GM10847 (cell line): ENCODE data around the gene C3orf20.

Experiments
- POLR2A ChIP-seq: IDR thresholded peaks from 2 replicates; pipeline ENCODE4 v1.6.1; 2011; ENCODE audit not compliant: insufficient read length; ENCODE audit errors: extremely low read depth

Gene C3orf20

GRCh38 chr3:14758959-14759358, 84.0 kb downstream of the C3orf20 start:
- no peak for TF ChIP-seq POLR2A

DNA sequence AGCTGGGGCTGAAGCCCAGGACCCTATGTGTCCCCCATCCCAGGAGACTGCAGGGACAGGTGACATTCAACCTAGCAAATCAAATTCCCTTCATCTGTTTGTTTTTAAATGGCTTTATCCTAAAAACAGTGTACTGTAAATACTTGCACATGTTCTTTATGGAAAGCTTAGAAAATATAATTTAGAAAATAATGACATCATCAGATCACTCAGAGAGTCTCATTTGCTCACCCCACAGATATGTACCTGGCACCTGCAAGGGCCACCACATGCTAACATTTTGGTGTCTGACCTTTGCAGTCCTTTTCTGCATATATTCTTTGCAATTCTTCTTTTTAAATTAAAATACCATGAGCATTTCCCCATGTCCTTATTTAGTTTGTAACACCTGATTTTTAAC, 85.2 kb downstream of the C3orf20 start:
- no peak for TF ChIP-seq POLR2A

GRCh38 chr3:14761121-14761672, 86.3 kb downstream of the C3orf20 start:
- no peak for TF ChIP-seq POLR2A

GRCh38 chr3:14761866-14762265, 86.9 kb downstream of the C3orf20 start:
- TF ChIP-seq POLR2A = no peak

GRCh38 chr3:14762701-14763100, 87.8 kb downstream of the C3orf20 start:
- TF ChIP-seq POLR2A = no peak

DNA sequence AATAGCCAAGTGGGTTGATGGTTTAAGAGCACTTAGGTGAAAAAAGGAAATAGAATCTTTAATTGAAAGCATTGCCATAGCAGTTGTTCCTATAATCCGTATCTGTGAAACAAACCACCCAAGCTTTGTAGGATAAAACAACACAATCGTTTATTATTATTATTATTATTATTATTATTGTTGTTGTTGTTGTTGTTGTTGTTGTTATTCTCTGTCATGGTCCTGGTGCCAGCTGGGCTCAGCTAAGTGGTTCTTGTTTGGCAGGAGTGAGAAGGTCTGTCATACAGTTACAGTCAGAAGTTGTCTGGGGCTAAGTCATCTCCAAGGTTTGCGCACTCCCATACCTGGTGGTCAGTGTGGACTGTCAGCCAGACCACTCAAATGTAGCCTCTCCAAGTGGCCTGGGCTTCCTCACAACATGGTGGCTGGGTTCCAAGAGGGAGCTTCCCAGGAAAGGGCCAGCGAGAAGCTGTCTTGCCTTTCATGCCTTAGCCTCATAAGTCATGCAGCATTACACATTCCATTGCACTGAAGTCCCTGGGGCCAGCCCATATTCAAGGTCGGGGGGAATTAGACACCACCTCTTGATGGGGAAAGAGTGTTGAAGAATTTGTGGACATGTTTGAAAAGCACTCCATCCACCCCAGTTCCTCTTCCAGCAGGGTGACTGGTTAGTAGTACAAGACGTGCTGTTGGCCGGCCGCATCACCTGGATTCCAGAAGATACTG, 89.6 kb downstream of the C3orf20 start:
- no peak for TF ChIP-seq POLR2A

GRCh38 chr3:14765060-14765400, 90.1 kb downstream of the C3orf20 start:
- no peak for TF ChIP-seq POLR2A

GRCh38 chr3:14765576-14766427, 90.9 kb downstream of the C3orf20 start:
- no peak for TF ChIP-seq POLR2A

DNA sequence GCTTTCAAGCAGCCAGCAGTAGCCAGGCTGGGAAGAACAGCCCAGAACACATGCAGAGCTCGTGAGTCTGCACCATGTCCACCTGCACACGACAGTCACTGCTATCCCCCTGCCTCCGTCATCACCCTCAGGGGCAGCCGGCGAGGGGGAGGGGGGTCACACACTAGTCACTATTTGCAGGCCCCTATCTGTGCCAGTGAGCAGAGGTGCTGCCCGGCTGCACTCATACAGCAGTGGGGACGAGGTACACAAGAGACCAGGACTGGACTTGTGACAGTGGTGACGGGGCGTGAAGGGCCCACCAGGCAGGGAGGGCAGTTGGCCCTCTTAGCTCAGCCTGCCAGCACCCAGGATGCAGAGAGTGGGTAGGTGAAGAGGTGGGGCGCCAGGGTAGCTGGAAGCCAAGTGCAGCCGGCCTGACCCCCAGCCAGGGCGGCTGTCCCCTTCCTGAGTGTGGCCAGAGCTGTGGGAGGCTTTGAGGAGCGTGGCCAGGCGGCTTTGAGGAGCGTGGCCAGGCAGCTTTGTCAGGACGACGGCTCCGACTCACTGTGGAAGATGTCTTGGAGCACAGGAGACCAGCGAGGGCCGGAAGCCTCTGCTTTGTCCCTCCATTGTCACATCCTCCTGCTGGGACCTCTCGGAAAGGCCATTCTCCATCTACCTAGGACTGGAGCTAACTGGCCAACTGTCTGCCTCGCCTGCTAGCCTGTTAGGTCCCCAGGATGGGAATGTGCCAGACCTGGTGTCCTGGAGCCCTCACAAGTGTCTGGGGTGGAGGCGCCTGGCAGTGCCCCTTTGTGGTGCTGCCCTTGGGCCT, 91.7 kb downstream of the C3orf20 start:
- TF ChIP-seq POLR2A = no peak

- no peak for TF ChIP-seq POLR2A
Measured at GRCh38 chr3:14767245-14768051, 92.5 kb downstream of the C3orf20 start.

DNA sequence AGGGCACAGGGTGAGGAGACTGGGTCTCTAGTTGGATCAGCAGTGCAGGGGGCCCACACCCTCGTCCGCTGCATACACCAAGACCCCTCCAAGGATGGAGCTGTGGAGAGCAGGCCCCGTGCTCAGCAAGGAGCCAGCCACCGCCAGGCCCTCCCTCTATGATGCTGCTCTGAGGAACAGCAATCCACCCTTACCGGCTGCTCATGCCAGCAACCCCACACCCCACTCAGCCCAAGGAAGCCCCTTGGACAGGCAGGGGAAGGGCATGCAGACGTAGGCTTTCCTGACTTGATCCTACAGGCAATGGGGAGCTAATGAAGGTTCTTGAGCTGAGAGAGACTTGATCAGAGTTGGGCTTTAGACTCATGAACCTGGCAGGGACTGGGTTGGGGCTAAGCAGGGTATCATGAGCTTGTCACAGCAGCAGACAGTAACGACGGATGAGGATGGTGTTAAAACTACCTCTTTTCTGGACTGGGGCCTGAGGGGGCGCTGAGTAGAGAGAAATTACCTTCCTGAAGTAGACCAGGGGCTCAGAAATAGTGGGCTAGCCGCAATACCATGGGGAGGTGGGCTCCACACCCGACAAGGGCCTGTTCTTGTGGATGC, 93.3 kb downstream of the C3orf20 start:
- TF ChIP-seq POLR2A = no peak

DNA sequence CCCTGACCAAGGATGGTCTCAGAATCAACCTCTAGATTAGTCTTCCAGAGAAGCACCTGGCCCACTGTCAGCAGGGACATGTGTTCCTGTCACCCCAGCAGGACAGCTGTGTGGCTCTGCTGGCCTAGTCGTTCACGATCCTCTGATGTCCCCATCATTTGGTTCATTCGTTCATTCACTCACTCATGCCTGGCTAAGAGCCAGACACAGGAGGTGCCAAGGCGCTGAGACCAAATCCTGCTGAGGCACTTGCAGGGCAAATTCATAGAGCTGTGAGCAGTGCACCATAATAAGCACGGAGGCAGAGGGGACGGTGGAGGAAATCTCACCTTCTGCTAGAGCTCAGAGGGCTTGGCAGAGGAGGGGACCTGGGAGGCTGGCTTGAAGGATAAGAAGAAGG, 93.9 kb downstream of the C3orf20 start:
- no peak for TF ChIP-seq POLR2A

- TF ChIP-seq POLR2A = no peak
Measured at GRCh38 chr3:14769544-14770325, 94.8 kb downstream of the C3orf20 start.
